GM21381 (cell line): Measurements from ENCODE around the gene PEAK3.
"Not testable (repeated sequence)": the region's sequence is repeated elsewhere in the genome, so short reads cannot be mapped to it uniquely, and the experiment has no call there.

ENCODE experiments used
- ATAC-seq: cut with Tn5 transposase; IDR thresholded peaks from one replicate; pipeline ENCODE4 v1.9.1; 2021; ENCODE audit warnings: mild to moderate bottlenecking, moderate library complexity; ENCODE audit not compliant: unreplicated experiment

PEAK3 gene

GRCh38 chr19:2289714-2290435 lies 7.9 kb upstream of the PEAK3 start:
- ATAC-seq = no peak

- no peak for ATAC-seq
Measured at GRCh38 chr19:2288818-2289713, 7.1 kb upstream of the PEAK3 start.

- ATAC-seq = no peak
Measured at GRCh38 chr19:2288338-2288817, 6.4 kb upstream of the PEAK3 start.

GRCh38 chr19:2287585-2288337 lies 5.8 kb upstream of the PEAK3 start:
- no peak for ATAC-seq

- no peak for ATAC-seq
Measured at GRCh38 chr19:2286402-2287140, 4.6 kb upstream of the PEAK3 start.

GRCh38 chr19:2283835-2284507 lies 2.0 kb upstream of the PEAK3 start:
- ATAC-seq = no peak

GRCh38 chr19:2282862-2283237 lies 875 bp upstream of the PEAK3 start:
- ATAC-seq = no peak

- not testable (repeated sequence) for ATAC-seq
Measured at GRCh38 chr19:2281265-2282061, 512 bp downstream of the PEAK3 start.

GRCh38 chr19:2280633-2281264 lies 1.2 kb downstream of the PEAK3 start:
- no peak for ATAC-seq

GRCh38 chr19:2278459-2279158 lies 3.4 kb downstream of the PEAK3 start:
- no peak for ATAC-seq

GRCh38 chr19:2277138-2277537 lies 4.8 kb downstream of the PEAK3 start:
- no peak for ATAC-seq

GRCh38 chr19:2276429-2276986 lies 5.5 kb downstream of the PEAK3 start:
- no peak for ATAC-seq

- no peak for ATAC-seq
Measured at GRCh38 chr19:2275588-2276428, 6.2 kb downstream of the PEAK3 start.

- no peak for ATAC-seq
Measured at GRCh38 chr19:2274931-2275535, 6.9 kb downstream of the PEAK3 start.

GRCh38 chr19:2274185-2274711 lies 7.7 kb downstream of the PEAK3 start:
- no peak for ATAC-seq
